ENCODE measurements around the gene ZBTB7C. TPM values are rescaled to one million over a fixed set of nuclear protein-coding genes. Genes with fewer than 3 reads are reported as not detected.

Gene ZBTB7C
- total and polyA plus RNA-seq, 9 of the 15 experiments (the other 6 are each of a cell fraction or from before 2014, with no cell fraction given): not detected

DNA sequence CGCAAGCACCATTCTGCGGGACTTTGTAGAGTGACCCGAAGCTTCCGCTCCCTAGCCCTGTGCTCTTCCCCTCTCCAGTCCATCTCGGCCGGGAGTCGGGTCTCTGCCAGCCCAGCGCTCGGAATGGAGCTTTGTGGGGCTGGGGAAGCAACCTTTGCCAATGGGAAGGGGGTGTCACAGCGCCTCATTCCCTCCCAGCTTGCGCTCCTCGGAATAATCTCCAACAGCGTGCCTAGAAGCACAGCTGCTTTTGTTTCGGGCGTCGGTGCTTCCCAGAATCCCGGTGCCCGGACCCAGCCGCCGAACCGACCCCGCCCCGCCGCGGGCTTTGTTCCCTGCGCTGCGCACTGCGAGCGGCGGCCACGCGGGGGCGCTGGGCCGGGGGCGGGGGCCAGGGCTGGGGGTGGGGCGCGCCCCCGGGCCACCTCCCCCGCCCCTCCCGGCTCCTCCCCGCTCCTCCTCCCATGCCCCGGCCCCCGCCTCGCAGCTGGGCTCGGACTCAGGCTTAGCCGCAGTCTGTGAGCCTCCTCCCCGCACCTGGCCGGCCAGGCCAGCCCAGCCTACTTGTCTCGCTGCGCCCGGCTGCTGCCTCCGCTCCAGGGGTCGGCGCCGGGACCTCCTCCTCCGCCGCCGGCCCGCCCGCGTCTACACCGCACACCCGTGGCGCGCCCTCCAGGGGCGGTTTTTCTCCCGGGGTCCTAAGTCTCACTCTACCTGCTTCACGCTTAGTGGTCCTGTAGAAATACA, 401.1 kb downstream of the ZBTB7C start (continued):
- TF ChIP-seq, protein P1, sequence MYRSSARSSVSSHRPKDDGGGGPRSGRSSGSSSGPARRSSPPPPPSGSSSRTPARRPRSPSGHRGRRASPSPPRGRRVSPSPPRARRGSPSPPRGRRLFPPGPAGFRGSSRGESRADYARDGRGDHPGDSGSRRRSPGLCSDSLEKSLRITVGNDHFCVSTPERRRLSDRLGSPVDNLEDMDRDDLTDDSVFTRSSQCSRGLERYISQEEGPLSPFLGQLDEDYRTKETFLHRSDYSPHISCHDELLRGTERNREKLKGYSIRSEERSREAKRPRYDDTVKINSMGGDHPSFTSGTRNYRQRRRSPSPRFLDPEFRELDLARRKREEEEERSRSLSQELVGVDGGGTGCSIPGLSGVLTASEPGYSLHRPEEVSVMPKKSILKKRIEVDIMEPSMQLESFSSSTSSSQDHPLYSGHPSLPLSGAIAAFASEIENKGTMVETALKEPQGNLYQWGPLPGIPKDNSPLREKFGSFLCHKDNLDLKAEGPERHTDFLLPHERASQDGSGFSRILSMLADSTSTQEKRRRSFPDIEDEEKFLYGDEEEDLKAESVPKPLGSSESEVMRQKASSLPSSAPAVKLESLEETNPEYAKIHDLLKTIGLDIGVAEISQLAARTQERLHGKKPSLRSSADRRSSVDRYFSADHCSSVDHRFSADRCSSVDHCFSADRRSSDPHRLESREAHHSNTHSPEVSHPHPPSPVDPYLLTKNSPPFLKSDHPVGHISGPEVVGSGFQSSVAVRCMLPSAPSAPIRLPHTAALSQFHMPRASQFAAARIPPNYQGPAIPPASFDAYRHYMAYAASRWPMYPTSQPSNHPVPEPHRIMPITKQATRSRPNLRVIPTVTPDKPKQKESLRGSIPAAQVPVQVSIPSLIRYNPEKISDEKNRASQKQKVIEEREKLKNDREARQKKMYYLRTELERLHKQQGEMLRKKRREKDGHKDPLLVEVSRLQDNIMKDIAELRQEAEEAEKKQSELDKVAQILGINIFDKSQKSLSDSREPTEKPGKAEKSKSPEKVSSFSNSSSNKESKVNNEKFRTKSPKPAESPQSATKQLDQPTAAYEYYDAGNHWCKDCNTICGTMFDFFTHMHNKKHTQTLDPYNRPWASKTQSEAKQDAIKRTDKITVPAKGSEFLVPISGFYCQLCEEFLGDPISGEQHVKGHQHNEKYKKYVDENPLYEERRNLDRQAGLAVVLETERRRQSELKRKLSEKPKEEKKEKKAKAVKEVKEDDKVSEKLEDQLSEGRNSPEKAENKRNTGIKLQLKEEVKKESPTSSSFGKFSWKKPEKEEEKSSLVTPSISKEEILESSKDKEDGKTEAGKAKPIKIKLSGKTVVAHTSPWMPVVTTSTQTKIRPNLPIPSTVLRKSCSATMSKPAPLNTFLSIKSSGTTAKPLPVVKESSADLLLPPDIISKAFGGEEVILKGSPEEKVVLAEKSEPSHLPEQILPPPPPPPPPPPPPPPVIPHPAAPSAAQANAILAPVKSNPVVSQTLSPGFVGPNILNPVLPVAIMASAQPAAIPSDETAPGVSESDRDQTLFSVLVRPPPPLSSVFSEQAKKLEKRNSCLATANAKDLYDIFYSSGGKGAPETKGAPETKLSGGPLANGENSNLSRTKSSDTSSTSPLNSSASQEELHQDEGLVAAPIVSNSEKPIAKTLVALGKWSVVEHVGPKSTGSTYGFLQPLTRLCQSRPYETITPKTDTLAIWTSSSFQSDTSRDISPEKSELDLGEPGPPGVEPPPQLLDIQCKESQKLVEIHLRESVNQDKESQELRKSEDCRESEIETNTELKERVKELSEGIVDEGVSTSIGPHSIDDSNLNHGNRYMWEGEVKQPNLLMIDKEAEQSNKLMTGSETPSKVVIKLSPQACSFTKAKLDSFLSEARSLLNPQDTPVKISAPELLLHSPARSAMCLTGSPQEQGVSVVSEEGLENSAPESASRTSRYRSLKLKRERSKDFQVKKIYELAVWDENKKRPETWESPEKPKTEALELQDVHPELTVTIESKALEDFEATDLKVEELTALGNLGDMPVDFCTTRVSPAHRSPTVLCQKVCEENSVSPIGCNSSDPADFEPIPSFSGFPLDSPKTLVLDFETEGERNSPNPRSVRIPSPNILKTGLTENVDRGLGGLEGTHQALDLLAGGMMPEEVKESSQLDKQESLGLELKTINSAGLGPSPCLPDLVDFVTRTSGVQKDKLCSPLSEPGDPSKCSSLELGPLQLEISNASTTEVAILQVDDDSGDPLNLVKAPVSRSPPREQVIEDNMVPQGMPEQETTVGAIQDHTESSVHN (IDR thresholded peaks at IDR 0.05; ENCODE audit: borderline replicate concordance in 1 of 2, low read depth in 1 of 2): no peak
- TF ChIP-seq HNRNPUL1 (IDR thresholded peaks at IDR 0.05; ENCODE audit: low read length) (no peak), SMC3 (conservative IDR thresholded peaks at IDR 0.05; ENCODE audit: insufficient read depth, low read depth, low read length) (no peak), EWSR1 (IDR thresholded peaks at IDR 0.05; ENCODE audit: borderline replicate concordance, low read depth, partially characterized antibody) (no peak), EHMT2 (IDR thresholded peaks at IDR 0.05) (no peak), TAL1 (IDR thresholded peaks at IDR 0.05) (no peak), ZNF174 (CRISPR knock-in tag; IDR thresholded peaks at IDR 0.05) (no peak)
- TF ChIP-seq, protein P2, sequence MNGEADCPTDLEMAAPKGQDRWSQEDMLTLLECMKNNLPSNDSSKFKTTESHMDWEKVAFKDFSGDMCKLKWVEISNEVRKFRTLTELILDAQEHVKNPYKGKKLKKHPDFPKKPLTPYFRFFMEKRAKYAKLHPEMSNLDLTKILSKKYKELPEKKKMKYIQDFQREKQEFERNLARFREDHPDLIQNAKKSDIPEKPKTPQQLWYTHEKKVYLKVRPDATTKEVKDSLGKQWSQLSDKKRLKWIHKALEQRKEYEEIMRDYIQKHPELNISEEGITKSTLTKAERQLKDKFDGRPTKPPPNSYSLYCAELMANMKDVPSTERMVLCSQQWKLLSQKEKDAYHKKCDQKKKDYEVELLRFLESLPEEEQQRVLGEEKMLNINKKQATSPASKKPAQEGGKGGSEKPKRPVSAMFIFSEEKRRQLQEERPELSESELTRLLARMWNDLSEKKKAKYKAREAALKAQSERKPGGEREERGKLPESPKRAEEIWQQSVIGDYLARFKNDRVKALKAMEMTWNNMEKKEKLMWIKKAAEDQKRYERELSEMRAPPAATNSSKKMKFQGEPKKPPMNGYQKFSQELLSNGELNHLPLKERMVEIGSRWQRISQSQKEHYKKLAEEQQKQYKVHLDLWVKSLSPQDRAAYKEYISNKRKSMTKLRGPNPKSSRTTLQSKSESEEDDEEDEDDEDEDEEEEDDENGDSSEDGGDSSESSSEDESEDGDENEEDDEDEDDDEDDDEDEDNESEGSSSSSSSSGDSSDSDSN (IDR thresholded peaks at IDR 0.05; ENCODE audit: borderline replicate concordance in 1 of 2, low read depth in 2 of 2, low read length in 2 of 2): 0 out of 4 replicates have a peak, but pooled peaks of 1 of the 2 experiments have one; percentile 60
- TF ChIP-seq, protein P3, sequence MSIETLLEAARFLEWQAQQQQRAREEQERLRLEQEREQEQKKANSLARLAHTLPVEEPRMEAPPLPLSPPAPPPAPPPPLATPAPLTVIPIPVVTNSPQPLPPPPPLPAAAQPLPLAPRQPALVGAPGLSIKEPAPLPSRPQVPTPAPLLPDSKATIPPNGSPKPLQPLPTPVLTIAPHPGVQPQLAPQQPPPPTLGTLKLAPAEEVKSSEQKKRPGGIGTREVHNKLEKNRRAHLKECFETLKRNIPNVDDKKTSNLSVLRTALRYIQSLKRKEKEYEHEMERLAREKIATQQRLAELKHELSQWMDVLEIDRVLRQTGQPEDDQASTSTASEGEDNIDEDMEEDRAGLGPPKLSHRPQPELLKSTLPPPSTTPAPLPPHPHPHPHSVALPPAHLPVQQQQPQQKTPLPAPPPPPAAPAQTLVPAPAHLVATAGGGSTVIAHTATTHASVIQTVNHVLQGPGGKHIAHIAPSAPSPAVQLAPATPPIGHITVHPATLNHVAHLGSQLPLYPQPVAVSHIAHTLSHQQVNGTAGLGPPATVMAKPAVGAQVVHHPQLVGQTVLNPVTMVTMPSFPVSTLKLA (conservative IDR thresholded peaks at IDR 0.05): no peak
- TF ChIP-seq, protein P4, sequence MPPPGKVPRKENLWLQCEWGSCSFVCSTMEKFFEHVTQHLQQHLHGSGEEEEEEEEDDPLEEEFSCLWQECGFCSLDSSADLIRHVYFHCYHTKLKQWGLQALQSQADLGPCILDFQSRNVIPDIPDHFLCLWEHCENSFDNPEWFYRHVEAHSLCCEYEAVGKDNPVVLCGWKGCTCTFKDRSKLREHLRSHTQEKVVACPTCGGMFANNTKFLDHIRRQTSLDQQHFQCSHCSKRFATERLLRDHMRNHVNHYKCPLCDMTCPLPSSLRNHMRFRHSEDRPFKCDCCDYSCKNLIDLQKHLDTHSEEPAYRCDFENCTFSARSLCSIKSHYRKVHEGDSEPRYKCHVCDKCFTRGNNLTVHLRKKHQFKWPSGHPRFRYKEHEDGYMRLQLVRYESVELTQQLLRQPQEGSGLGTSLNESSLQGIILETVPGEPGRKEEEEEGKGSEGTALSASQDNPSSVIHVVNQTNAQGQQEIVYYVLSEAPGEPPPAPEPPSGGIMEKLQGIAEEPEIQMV (tag; conservative IDR thresholded peaks at IDR 0.05; ENCODE audit: low read depth): no peak
- TF ChIP-seq, protein P5, sequence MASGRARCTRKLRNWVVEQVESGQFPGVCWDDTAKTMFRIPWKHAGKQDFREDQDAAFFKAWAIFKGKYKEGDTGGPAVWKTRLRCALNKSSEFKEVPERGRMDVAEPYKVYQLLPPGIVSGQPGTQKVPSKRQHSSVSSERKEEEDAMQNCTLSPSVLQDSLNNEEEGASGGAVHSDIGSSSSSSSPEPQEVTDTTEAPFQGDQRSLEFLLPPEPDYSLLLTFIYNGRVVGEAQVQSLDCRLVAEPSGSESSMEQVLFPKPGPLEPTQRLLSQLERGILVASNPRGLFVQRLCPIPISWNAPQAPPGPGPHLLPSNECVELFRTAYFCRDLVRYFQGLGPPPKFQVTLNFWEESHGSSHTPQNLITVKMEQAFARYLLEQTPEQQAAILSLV (tag; IDR thresholded peaks at IDR 0.05): no peak

Data from K562 (cell line).